Right lobe of liver (tissue), 4 donors: ENCODE data around the gene ARHGEF33.

Experiments used
- CTCF ChIP-seq, 4 donors: fragments of 200-600 bp in 3 of 4; fragments of 450-650 bp in 1 of 4; IDR thresholded peaks; one replicate each; pipeline versions ENCODE4 v1.5.1 to v1.8.0; 2016 to 2022; ENCODE audit warnings: antibody characterized with exemption in 4 of 4, mild to moderate bottlenecking in 2 of 4
- POLR2A ChIP-seq: fragments of 450-650 bp; IDR thresholded peaks from one replicate; pipeline ENCODE4 v1.6.1; 2017; ENCODE audit warnings: antibody characterized with exemption, mild to moderate bottlenecking
- donor health status: DM: no; HTN: no; CAD: no.
- donor health status: DM: no; HTN: no; CAD: no.
- donor health status: DM: no; HTN: yes; CAD: no.

DNA sequence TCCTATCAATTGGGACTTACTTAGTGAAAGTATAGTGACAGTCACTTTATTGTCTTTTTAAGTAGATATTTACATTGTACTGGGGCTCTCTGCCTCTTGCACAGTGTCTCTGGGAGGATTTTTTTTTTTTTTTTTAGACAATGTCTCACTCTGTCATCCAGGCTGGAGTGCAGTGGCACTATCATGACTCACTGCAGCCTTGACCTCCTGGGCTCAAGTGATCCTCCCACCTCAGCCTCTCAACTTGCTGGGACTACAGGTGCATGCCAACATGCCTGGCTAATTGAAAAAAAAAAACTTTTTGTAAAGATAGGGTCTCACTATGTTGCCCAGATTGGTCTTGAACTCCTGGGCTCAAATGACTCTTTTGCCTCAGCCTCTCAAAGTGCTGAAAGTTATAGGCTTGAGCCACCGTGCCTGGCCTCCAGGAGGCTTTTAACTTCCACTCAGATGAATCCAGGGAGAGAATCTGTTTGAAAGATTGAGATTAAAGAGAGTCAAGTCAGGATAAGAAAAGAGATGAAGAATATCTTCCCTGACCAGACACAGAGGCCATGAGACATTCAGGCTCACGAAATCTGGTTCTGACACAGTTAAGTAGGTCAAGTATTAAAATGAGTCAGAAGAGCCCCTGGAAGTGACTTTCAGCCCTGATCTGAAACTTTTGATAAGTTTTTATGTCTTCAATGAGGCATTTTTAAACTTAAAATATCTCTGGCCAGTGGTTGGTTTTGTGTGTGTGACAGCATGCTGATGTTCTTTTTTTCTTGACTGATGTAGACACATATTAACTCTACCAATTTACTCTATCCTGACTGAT lies 18.3 kb downstream of the ARHGEF33 start:
- no peak for TF ChIP-seq CTCF (IDR thresholded peaks at IDR 0.05)
- TF ChIP-seq POLR2A, result no peak
